ENCODE results near the gene SEPTIN10.
A peak's percentile ranks its signal among the peaks of the same experiment; 100 is the strongest.

Gene SEPTIN10

GRCh38 chr2:109521233-109522062 is 92.3 kb downstream of the SEPTIN10 start:
- DNase-seq = no peak

- no peak for DNase-seq
Measured at GRCh38 chr2:109519513-109519912, 94.3 kb downstream of the SEPTIN10 start.

GRCh38 chr2:109517118-109517889 is 96.5 kb downstream of the SEPTIN10 start:
- no peak for DNase-seq

GRCh38 chr2:109516445-109517117 is 97.2 kb downstream of the SEPTIN10 start:
- DNase-seq = peak; percentile 62

- DNase-seq = no peak
Measured at GRCh38 chr2:109514857-109515256, 98.9 kb downstream of the SEPTIN10 start.

GRCh38 chr2:109513749-109514588 is 99.8 kb downstream of the SEPTIN10 start:
- DNase-seq = no peak

GRCh38 chr2:109513230-109513629 is 100.5 kb downstream of the SEPTIN10 start:
- DNase-seq = no peak

GRCh38 chr2:109512076-109512475 is 101.7 kb downstream of the SEPTIN10 start:
- DNase-seq = no peak

GRCh38 chr2:109511168-109511567 is 102.6 kb downstream of the SEPTIN10 start:
- no peak for DNase-seq

- DNase-seq = peak; percentile 84
Measured at GRCh38 chr2:109510136-109511028, 103.4 kb downstream of the SEPTIN10 start.

- peak; percentile 58 for DNase-seq
Measured at GRCh38 chr2:109508556-109508955, 105.2 kb downstream of the SEPTIN10 start.

- no peak for DNase-seq
Measured at GRCh38 chr2:109507828-109508227, 105.9 kb downstream of the SEPTIN10 start.

- DNase-seq = peak; percentile 55
Measured at GRCh38 chr2:109507217-109507616, 106.5 kb downstream of the SEPTIN10 start.

- no peak for DNase-seq
Measured at GRCh38 chr2:109503191-109503590, 110.6 kb downstream of the SEPTIN10 start.

- DNase-seq = no peak
Measured at GRCh38 chr2:109501461-109501860, 112.3 kb downstream of the SEPTIN10 start.

GRCh38 chr2:109500910-109501309 is 112.9 kb downstream of the SEPTIN10 start:
- DNase-seq = no peak

GRCh38 chr2:109499566-109499965 is 114.2 kb downstream of the SEPTIN10 start:
- DNase-seq = no peak

GRCh38 chr2:109498906-109499305 is 114.9 kb downstream of the SEPTIN10 start:
- no peak for DNase-seq

GRCh38 chr2:109497911-109498870 is 115.6 kb downstream of the SEPTIN10 start:
- DNase-seq = no peak

GRCh38 chr2:109497463-109497862 is 116.3 kb downstream of the SEPTIN10 start:
- DNase-seq = no peak

Data from hematopoietic multipotent progenitor cell treated with erythropoietin and hydrocortisone succinate and interleukin-3 and kit ligand, for 6 days (in vitro differentiated cells).